HL-60 (cell line): Measurements from ENCODE around the gene CXorf66.

Experiments used
- microRNA-seq: library from miRNA; unstranded; fragments of <30 nt; microRNA quantifications from one replicate; pipeline ENCODE4, GENCODE V29; 2018

Gene CXorf66

Small RNA genes lying within 50 kb of the gene (microRNA-seq; reads per million reads assigned to microRNA genes)
- gene MIR505, result 215 reads per million, percentile 76 among the genes with 10 or more reads in this experiment
